WTC11 (cell line): ENCODE measurements around the gene BMPER. TPM values are rescaled to one million over a fixed set of nuclear protein-coding genes. Genes with fewer than 3 reads are reported as not detected.

Experiments used
- ATAC-seq: fragments of 200-7000 bp; cut with Tn5 transposase; 2 replicates; pipeline ENCODE4 v1.10.0; 2021; ENCODE audit warnings: mild to moderate bottlenecking, moderate library complexity
- CTCF ChIA-PET: fragments of 300-600 bp; sonication (Branson Sonifier 250); formaldehyde crosslinking; loops from one replicate; lab custom pipeline; 2021; ENCODE audit warnings: antibody characterized with exemption; lab: Charles Lee
- POLR2A ChIA-PET: fragments of 350-600 bp; sonication (Branson Sonifier 250); formaldehyde crosslinking; loops from one replicate; lab custom pipeline; 2021; ENCODE audit warnings: antibody characterized with exemption; lab: Charles Lee
- DNase-seq: peaks from one replicate; pipeline ENCODE4 v3.0.0; 2021; ENCODE audit warnings: low spot score
- H3K27ac Mint-ChIP-seq: 2 replicates; pipeline ENCODE4 v1.8.0; 2021; ENCODE audit warnings: mixed read lengths
- H3K27me3 Mint-ChIP-seq: 2 replicates; pipeline ENCODE4 v1.8.0; 2021; ENCODE audit warnings: low read depth, mild to moderate bottlenecking, moderate library complexity, mixed read lengths
- H3K36me3 Mint-ChIP-seq: 2 replicates; pipeline ENCODE4 v1.8.0; 2021; ENCODE audit warnings: mixed read lengths
- H3K4me1 Mint-ChIP-seq: 2 replicates; pipeline ENCODE4 v1.8.0; 2022; ENCODE audit warnings: mixed read lengths
- H3K4me3 Mint-ChIP-seq: 2 replicates; pipeline ENCODE4 v1.8.0; 2021; ENCODE audit warnings: mild to moderate bottlenecking, moderate library complexity, mixed read lengths
- H3K9me3 Mint-ChIP-seq: 2 replicates; pipeline ENCODE4 v1.8.0; 2021; ENCODE audit warnings: mixed read lengths
- ATF3 ChIP-seq: sonication (generic); formaldehyde crosslinking; conservative IDR thresholded peaks from 2 replicates; pipeline ENCODE4 v1.8.1; 2022; ENCODE audit warnings: mild to moderate bottlenecking, missing genetic modification reagents
- ELF4 ChIP-seq: sonication (generic); formaldehyde crosslinking; IDR thresholded peaks from 2 replicates; pipeline ENCODE4 v1.8.1; 2022; ENCODE audit warnings: low read depth, mild to moderate bottlenecking, moderate library complexity, missing genetic modification reagents
- ESRRA ChIP-seq: sonication (generic); formaldehyde crosslinking; IDR thresholded peaks from 2 replicates; pipeline ENCODE4 v1.8.1; 2022; ENCODE audit warnings: mild to moderate bottlenecking, missing genetic modification reagents, borderline replicate concordance
- FOXJ3 ChIP-seq: sonication (generic); formaldehyde crosslinking; IDR thresholded peaks from 2 replicates; pipeline ENCODE4 v1.9.0; 2021; ENCODE audit warnings: missing genetic modification reagents, mild to moderate bottlenecking, borderline replicate concordance
- FOXK1 ChIP-seq: sonication (generic); formaldehyde crosslinking; IDR thresholded peaks from 2 replicates; pipeline ENCODE4 v1.8.0; 2022; ENCODE audit warnings: mild to moderate bottlenecking, moderate library complexity, missing genetic modification reagents
- HMGA2 ChIP-seq: fragments of 250-450 bp; sonication (Bioruptor Pico); IDR thresholded peaks from 2 replicates; pipeline ENCODE4 v1.4.0; 2021; ENCODE audit warnings: mild to moderate bottlenecking, moderate library complexity
- HMGXB4 ChIP-seq: sonication (generic); formaldehyde crosslinking; IDR thresholded peaks from 2 replicates; pipeline ENCODE4 v1.8.1; 2023; ENCODE audit warnings: mild to moderate bottlenecking, moderate library complexity, missing genetic modification reagents
- KAT7 ChIP-seq: sonication (generic); formaldehyde crosslinking; IDR thresholded peaks from 2 replicates; pipeline ENCODE4 v1.8.1; 2023; ENCODE audit warnings: missing genetic modification reagents, mild to moderate bottlenecking, borderline replicate concordance
- MLX ChIP-seq: sonication (generic); formaldehyde crosslinking; IDR thresholded peaks from 2 replicates; pipeline ENCODE4 v1.8.1; 2023; ENCODE audit warnings: mild to moderate bottlenecking, missing genetic modification reagents, moderate library complexity
- MXD4 ChIP-seq: fragments of 250-450 bp; sonication (Bioruptor Pico); IDR thresholded peaks from 2 replicates; pipeline ENCODE4 v1.8.0; 2021; ENCODE audit warnings: mild to moderate bottlenecking, moderate library complexity, borderline replicate concordance
- NFE2L1 ChIP-seq: sonication (generic); formaldehyde crosslinking; IDR thresholded peaks from 2 replicates; pipeline ENCODE4 v1.8.1; 2023; ENCODE audit warnings: missing genetic modification reagents
- NFYB ChIP-seq: sonication (generic); formaldehyde crosslinking; conservative IDR thresholded peaks from 2 replicates; pipeline ENCODE4 v1.8.0; 2022; ENCODE audit warnings: low read depth, missing genetic modification reagents
- NR1H2 ChIP-seq: sonication (generic); formaldehyde crosslinking; IDR thresholded peaks from 2 replicates; pipeline ENCODE4 v1.9.0; 2021; ENCODE audit warnings: mild to moderate bottlenecking, moderate library complexity, missing genetic modification reagents
- PRRX2 ChIP-seq: fragments of 250-450 bp; sonication (Bioruptor Pico); IDR thresholded peaks from 2 replicates; pipeline ENCODE4 v1.8.0; 2021; ENCODE audit warnings: mild to moderate bottlenecking
- RORB ChIP-seq: fragments of 250-450 bp; sonication (Bioruptor Pico); IDR thresholded peaks from 2 replicates; pipeline ENCODE4 v1.9.0; 2021; ENCODE audit warnings: mild to moderate bottlenecking
- SMAD4 ChIP-seq: sonication (generic); formaldehyde crosslinking; IDR thresholded peaks from 2 replicates; pipeline ENCODE4 v1.8.0; 2022; ENCODE audit warnings: mild to moderate bottlenecking, missing genetic modification reagents
- SOX15 ChIP-seq: fragments of 250-450 bp; sonication (Bioruptor Pico); IDR thresholded peaks from 2 replicates; pipeline ENCODE4 v1.9.0; 2021; ENCODE audit warnings: mild to moderate bottlenecking
- SP1 ChIP-seq: sonication (generic); formaldehyde crosslinking; conservative IDR thresholded peaks from 2 replicates; pipeline ENCODE4 v1.8.1; 2022; ENCODE audit warnings: missing genetic modification reagents
- TCF7 ChIP-seq: sonication (generic); formaldehyde crosslinking; IDR thresholded peaks from 2 replicates; pipeline ENCODE4 v1.8.0; 2022; ENCODE audit warnings: mild to moderate bottlenecking, low read depth, missing genetic modification reagents, moderate library complexity
- TEAD4 ChIP-seq: sonication (generic); formaldehyde crosslinking; IDR thresholded peaks from 2 replicates; pipeline ENCODE4 v1.8.0; 2022; ENCODE audit warnings: mild to moderate bottlenecking, missing genetic modification reagents
- TP53 ChIP-seq: sonication (generic); formaldehyde crosslinking; IDR thresholded peaks from 2 replicates; pipeline ENCODE4 v1.8.1; 2023; ENCODE audit warnings: mild to moderate bottlenecking, missing genetic modification reagents
- ZNF219 ChIP-seq: sonication (generic); formaldehyde crosslinking; IDR thresholded peaks from 2 replicates; pipeline ENCODE4 v1.8.0; 2023; ENCODE audit warnings: missing genetic modification reagents, mild to moderate bottlenecking, borderline replicate concordance
- ZNF416 ChIP-seq: fragments of 250-450 bp; sonication (Bioruptor Pico); IDR thresholded peaks from 2 replicates; pipeline ENCODE4 v1.9.0; 2021; ENCODE audit warnings: mild to moderate bottlenecking, inconsistent platforms
- ZNF532 ChIP-seq: fragments of 250-450 bp; sonication (Bioruptor Pico); IDR thresholded peaks from 2 replicates; pipeline ENCODE4 v1.9.0; 2021; ENCODE audit warnings: mild to moderate bottlenecking, borderline replicate concordance
- total RNA-seq: library from RNA; stranded (reverse); gene quantifications from 3 replicates; pipeline ENCODE4 v1.2.3, GENCODE V29; 2021

BMPER gene
- total RNA-seq, 1 experiment from 2014 or later: 1.9 TPM

GRCh38 chr7:33961948-33962347, 56.6 kb downstream of the BMPER start:
- Mint-ChIP-seq H3K27me3 (no peaks in the 10 kb centered on the region), H3K9me3 (no peaks in the 10 kb centered on the region)
- POLR2A ChIA-PET: no interaction called here
- CTCF ChIA-PET: interaction anchor here (1.5 to 1.9 kb wide), 3 partner anchors 30 to 126 kb away, joined by 3 to 8 read pairs (median 4); no protein-coding TSS in a partner anchor
- no peak for DNase-seq
- TF ChIP-seq HMGXB4 (no peak), SOX15 (CRISPR knock-in tag) (no peak), NFYB (CRISPR knock-in tag) (no peak), ZNF532 (CRISPR knock-in tag) (no peak), SP1 (no peak), RORB (no peak)
- TF ChIP-seq, all 79 proteins: peak for 0
- no peak overlapping the region for H3K4me3 Mint-ChIP-seq
- H3K36me3 Mint-ChIP-seq: no peaks in the 10 kb centered on the region
- H3K27ac Mint-ChIP-seq: no peak overlapping the region
- no peak for ATAC-seq
- H3K4me1 Mint-ChIP-seq: no peaks in the 10 kb centered on the region

GRCh38 chr7:33964417-33965182, 59.3 kb downstream of the BMPER start:
- ChIA-PET POLR2A (no interaction called here), CTCF (no interaction called here)
- peaks cover 11% of the 10 kb centered on the region for H3K4me1 Mint-ChIP-seq
- no peak overlapping the region for H3K4me3 Mint-ChIP-seq
- no peaks in the 10 kb centered on the region for H3K9me3 Mint-ChIP-seq
- TF ChIP-seq ZNF219 (CRISPR knock-in tag) (no peak), MLX (CRISPR knock-in tag) (no peak), PRRX2 (no peak), NR1H2 (CRISPR knock-in tag) (no peak), ATF3 (CRISPR knock-in tag) (no peak), NFE2L1 (CRISPR knock-in tag) (no peak), HMGA2 (CRISPR knock-in tag) (no peak), ESRRA (CRISPR knock-in tag) (no peak), FOXJ3 (CRISPR knock-in tag) (no peak), TEAD4 (no peak), FOXK1 (CRISPR knock-in tag) (no peak), ELF4 (no peak), ZNF416 (no peak), TP53 (CRISPR knock-in tag) (no peak), MXD4 (CRISPR knock-in tag) (no peak), NFYB (CRISPR knock-in tag) (no peak), KAT7 (CRISPR knock-in tag) (no peak), SMAD4 (no peak), TCF7 (CRISPR knock-in tag) (no peak)
- no peaks in the 10 kb centered on the region for H3K27me3 Mint-ChIP-seq
- no peak for ATAC-seq
- DNase-seq: no peak
- no peak overlapping the region for H3K27ac Mint-ChIP-seq
- H3K36me3 Mint-ChIP-seq: no peaks in the 10 kb centered on the region
